Right lobe of liver (tissue), 6 donors: ENCODE data around the gene POLD3. TPM values are rescaled to one million over a fixed set of nuclear protein-coding genes. Genes with fewer than 3 reads are reported as not detected.
A peak's percentile ranks its signal among the peaks of the same experiment; 100 is the strongest.

ENCODE experiments used
- ATAC-seq, 4 donors: fragments of 200-7000 bp; cut with Tn5 transposase; one replicate each; pipeline ENCODE4 v1.9.1; 2020; ENCODE audit warnings: mild to moderate bottlenecking in 4 of 4, moderate library complexity in 4 of 4
- DNase-seq, 3 donors: peaks; one replicate each; pipeline ENCODE4 v3.0.0-alpha.2; 2020
- H3K27ac ChIP-seq, 3 donors: fragments of 200-600 bp; one replicate each; pipeline ENCODE4 v1.8.0; 2022
- H3K27me3 ChIP-seq, 2 donors: fragments of 200-600 bp; one replicate each; pipeline ENCODE4 v1.8.0; 2022
- H3K36me3 ChIP-seq, 4 donors: fragments of 200-600 bp; sonication (generic) in 1 of 4; one replicate each; pipeline versions ENCODE4 v1.5.1 to v1.8.0; 2017 to 2022; ENCODE audit warnings: control low read depth in 1 of 4
- H3K4me1 ChIP-seq, 4 donors: fragments of 200-600 bp; sonication (generic) in 1 of 4; one replicate each; pipeline versions ENCODE4 v1.5.1 to v1.8.0; 2017 to 2022; ENCODE audit warnings: control low read depth in 1 of 4
- H3K4me3 ChIP-seq, 3 donors: fragments of 200-600 bp; one replicate each; pipeline ENCODE4 v1.8.0; 2022
- H3K9me3 ChIP-seq, 4 donors: fragments of 200-600 bp; sonication (generic) in 1 of 4; one replicate each; pipeline versions ENCODE4 v1.5.1 to v1.8.0; 2017 to 2022; ENCODE audit warnings: control low read depth in 1 of 4
- CTCF ChIP-seq, 4 donors: fragments of 200-600 bp in 3 of 4; fragments of 450-650 bp in 1 of 4; IDR thresholded peaks; one replicate each; pipeline versions ENCODE4 v1.5.1 to v1.8.0; 2016 to 2022; ENCODE audit warnings: antibody characterized with exemption in 4 of 4, mild to moderate bottlenecking in 2 of 4
- POLR2A ChIP-seq: fragments of 450-650 bp; IDR thresholded peaks from one replicate; pipeline ENCODE4 v1.6.1; 2017; ENCODE audit warnings: antibody characterized with exemption, mild to moderate bottlenecking
- WGBS: methylation state at CpG from one replicate; pipeline ENCODE4 v1.1.6; 2018; ENCODE audit warnings: low coverage, low lambda C conversion rate; ENCODE audit not compliant: insufficient coverage; ENCODE audit errors: missing lambda C conversion rate; 5-methylcytosine and 5-hydroxymethylcytosine counted together
- intact Hi-C, 2 donors: fragments of 100-400 bp; cut with DNase I; formaldehyde crosslinking; loops; one replicate each; pipeline versions ENCODE4 v1.11.2 to v1.14.1; 2022
- long read RNA-seq: library from polyadenylated mRNA; unstranded; transcript quantifications from one replicate; pipeline ENCODE4 v2.0.0, GENCODE V29; 2019
- total RNA-seq, 6 experiments: library from RNA; depleted of rRNA in 2 of 6; stranded (reverse); fragments of >200 nt in 2 of 6; fragmentation: NEBNext Ultra II Directional in 3 of 6; extraction: Animal tissue kit (Norgen Biotek cat#: 25700) in 3 of 6; gene quantifications; one replicate each; pipeline versions ENCODE4 v1.1.0 to v1.2.4, GENCODE V29; 2016 to 2023
- donor health status: DM: no; HTN: yes; CAD: no.
- donor health status: DM: no; HTN: no; CAD: no.
- donor health status: DM: no; HTN: no; CAD: no.
- donor health status: DM: no; HTN: yes; CAD: no.
- donor health status: DM: no; HTN: yes; CAD: no.

The POLD3 gene, protein sequence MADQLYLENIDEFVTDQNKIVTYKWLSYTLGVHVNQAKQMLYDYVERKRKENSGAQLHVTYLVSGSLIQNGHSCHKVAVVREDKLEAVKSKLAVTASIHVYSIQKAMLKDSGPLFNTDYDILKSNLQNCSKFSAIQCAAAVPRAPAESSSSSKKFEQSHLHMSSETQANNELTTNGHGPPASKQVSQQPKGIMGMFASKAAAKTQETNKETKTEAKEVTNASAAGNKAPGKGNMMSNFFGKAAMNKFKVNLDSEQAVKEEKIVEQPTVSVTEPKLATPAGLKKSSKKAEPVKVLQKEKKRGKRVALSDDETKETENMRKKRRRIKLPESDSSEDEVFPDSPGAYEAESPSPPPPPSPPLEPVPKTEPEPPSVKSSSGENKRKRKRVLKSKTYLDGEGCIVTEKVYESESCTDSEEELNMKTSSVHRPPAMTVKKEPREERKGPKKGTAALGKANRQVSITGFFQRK
- 1 to 10 TPM; 2.9 to 5.7 (median 5.1) TPM for total RNA-seq
- long read RNA-seq, partial matches to known transcripts, result 1 of 1 reads
- long read RNA-seq, other reads (novel, unspliced or antisense), result 0 of 1 reads

DNA sequence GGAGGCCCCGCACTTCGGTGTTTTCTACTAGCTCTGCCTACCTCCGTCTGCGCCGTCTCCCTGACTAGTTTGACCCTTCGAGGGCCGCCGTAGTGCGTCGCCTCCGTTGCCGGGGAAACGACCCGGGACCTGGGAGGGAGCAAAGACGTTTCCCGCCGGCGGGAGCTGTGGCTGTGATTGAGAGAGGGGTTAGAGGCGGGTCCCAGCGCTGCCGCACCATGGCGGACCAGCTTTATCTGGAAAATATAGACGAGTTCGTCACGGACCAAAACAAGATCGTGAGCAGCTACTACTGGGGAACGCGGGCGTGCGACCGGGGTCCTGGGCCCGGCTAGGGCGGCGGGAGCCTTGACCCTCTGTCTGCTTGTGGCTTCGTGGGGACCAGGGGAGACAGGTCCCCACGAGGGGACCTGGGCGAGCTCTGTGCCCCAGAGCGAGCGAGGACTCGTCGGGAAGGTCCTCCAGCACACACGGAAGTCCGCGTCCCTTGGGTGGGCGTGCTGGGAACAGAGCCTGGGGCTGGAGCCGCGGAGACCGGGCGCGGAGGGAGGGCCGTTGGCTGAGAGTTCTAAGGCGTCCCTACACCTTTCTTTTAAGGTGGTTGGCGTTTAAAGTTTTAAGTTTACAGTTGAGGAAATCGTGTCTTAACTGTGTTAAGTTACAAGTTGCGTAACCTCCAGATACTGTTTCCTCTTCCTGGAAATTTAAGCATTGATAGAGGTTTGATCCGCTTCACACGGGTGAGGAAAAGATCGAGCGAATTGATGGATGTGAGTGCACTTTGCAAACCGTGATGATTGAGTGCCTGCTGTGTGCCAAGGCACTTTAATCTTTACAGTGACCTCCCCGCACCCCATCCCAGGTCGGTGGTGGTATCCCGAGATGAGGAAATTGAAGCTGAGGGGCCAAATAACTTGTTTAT lies at the start of gene POLD3:
POLD3 (plus strand) TSS at position 142 of the 922 bp plus-strand sequence; CDS start at position 219, 77 bp downstream.
- no peak for TF ChIP-seq CTCF (IDR thresholded peaks at IDR 0.05)
- Histone ChIP-seq H3K36me3 (no peaks in the 10 kb centered on the region), H3K27me3 (no peaks in the 10 kb centered on the region), H3K27ac (peak within 1 kb of the TSS; percentile 30 to 70 (median 67)), H3K4me3 (peak within 1 kb of the TSS; percentile 74 to 98 (median 94)), H3K4me1 (no peaks in the 10 kb centered on the region), H3K9me3 (no peaks in the 10 kb centered on the region)
- under 1% methylated on average over 23 of the region's 63 CpGs for WGBS
- intact Hi-C loops, result no loop called here
- ATAC-seq (peak; percentile 98 to 100 (median 99)), DNase-seq (peak; percentile 97)

GRCh38 chr11:74543991-74544390 lies 48.4 kb upstream of the POLD3 start:
- peak in 1 of 4 donors; percentile 47 for ATAC-seq
- Histone ChIP-seq H3K27ac (no peak overlapping the region), H3K4me1 (no peaks in the 10 kb centered on the region), H3K36me3 (no peaks in the 10 kb centered on the region), H3K27me3 (no peaks in the 10 kb centered on the region), H3K4me3 (no peak overlapping the region), H3K9me3 (no peaks in the 10 kb centered on the region)
- TF ChIP-seq POLR2A, result no peak
- no peak for TF ChIP-seq CTCF (IDR thresholded peaks at IDR 0.05)
- no peak for DNase-seq
- WGBS, result 53% methylated on average over 2 of the region's 2 CpGs
- intact Hi-C loops, result no loop called here

DNA sequence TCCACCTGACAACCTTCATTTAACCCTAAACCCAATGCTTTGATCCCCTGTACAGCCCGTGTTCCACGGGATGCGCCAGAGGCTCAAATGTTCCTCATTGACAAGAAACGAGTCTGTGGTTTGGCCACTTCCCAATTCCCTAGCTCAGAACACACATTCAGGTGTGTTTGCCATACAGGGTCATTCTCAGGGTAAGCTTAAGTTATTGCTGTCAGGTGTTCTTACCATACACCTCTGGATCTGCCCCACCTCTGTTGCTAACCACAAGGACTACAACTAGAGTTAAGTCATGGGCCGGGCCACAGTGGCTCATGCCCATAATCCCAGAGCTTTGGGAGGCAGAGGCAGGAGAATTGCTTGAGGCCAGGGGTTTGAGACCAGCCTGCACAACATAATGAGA lies 45.6 kb upstream of the POLD3 start:
- Histone ChIP-seq H3K4me1 (peaks cover 0 to 7% (median 0%) of the 10 kb centered on the region in 4 donors), H3K27ac (no peak overlapping the region), H3K9me3 (no peaks in the 10 kb centered on the region), H3K27me3 (no peaks in the 10 kb centered on the region), H3K36me3 (no peaks in the 10 kb centered on the region), H3K4me3 (no peak overlapping the region)
- DNase-seq (no peak), ATAC-seq (no peak)
- TF ChIP-seq CTCF (IDR thresholded peaks at IDR 0.05), result no peak
- no peak for TF ChIP-seq POLR2A
- 26% methylated on average over 2 of the region's 5 CpGs for WGBS
- intact Hi-C loops, result no loop called here

DNA sequence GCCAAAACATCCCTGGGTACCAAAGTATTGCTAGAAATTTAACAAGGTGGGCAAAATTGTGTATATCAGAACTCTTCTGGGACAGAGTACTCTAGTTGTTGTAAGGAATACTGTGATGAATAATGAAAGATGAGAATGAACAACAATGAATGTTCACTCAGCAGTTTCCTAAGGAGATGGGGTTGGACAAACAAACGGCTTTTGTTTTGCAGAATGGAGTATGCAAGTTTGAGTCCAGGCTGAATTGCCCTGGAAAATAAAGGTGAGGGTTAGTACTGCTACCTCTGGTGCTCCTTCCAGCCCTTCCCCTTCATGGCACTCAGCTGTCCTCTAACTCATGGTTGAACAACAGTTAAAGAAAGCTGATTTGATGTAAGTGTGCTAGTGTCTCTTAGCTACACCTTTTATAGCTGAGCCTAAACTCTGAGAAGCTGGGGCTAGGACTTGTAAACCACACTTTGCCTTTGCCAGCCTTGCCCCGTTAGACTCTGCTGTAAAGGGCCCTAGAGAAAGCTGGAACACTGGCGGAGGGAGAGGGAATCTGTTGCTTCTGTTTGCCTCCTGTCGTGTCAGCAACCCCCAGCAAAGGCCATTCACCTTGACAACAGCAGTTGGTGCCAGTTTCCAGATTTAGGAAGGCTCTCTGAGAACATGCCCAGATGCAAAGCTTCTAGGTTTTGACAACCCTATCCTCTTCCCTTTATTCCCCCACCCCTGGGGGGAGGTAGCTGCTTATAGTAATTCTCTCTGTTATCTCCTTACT lies 41.2 kb upstream of the POLD3 start:
- intact Hi-C loops, result no loop called here
- TF ChIP-seq CTCF (IDR thresholded peaks at IDR 0.05) (no peak), POLR2A (no peak)
- Histone ChIP-seq H3K27me3 (no peaks in the 10 kb centered on the region), H3K36me3 (no peaks in the 10 kb centered on the region), H3K4me3 (no peak overlapping the region), H3K4me1 (peaks cover 0 to 7% (median 0%) of the 10 kb centered on the region in 4 donors), H3K27ac (no peak overlapping the region), H3K9me3 (no peaks in the 10 kb centered on the region)
- WGBS, result 20% methylated on average over 2 of the region's 4 CpGs
- ATAC-seq (peak; percentile 91 to 97 (median 94)), DNase-seq (peak in 1 of 3 donors; percentile 54)
